ENCODE data around the gene CCDC187. TPM values are rescaled to one million over a fixed set of nuclear protein-coding genes. Genes with fewer than 3 reads are reported as not detected.

CCDC187 gene
- total and polyA plus RNA-seq, 12 donors: 0.02 to 0.07 (median 0.03) TPM; not detected in 8

- peaks cover 4 to 34% (median 23%) of the 10 kb centered on the region in 9 donors for H3K4me1 ChIP-seq
- 95 to 96% methylated on average over 17 of the region's 17 CpGs for WGBS, 2 donors
- intact Hi-C loops (cut with DNase I): no loop called here
- TF ChIP-seq CTCF (IDR thresholded peaks at IDR 0.05): no peak
- H3K9me3 ChIP-seq: no peaks in the 10 kb centered on the region
- no peak overlapping the region for H3K4me3 ChIP-seq
- peaks cover 0 to 21% (median 0%) of the 10 kb centered on the region in 9 donors for H3K36me3 ChIP-seq
- no peak overlapping the region for H3K27ac ChIP-seq
- DNase-seq: no peak
- H3K27me3 ChIP-seq: no peaks in the 10 kb centered on the region
- no peak for ATAC-seq
These were observed 68.7 kb downstream of the CCDC187 start for GRCh38 chr9:136235171-136235570.

GRCh38 chr9:136234597-136234996 lies 69.3 kb downstream of the CCDC187 start:
- DNase-seq: no peak
- ATAC-seq: peak in 2 of 8 donors; percentile 30 to 49
- no peak for TF ChIP-seq CTCF (IDR thresholded peaks at IDR 0.05)
- H3K4me3 ChIP-seq: no peak overlapping the region
- H3K27me3 ChIP-seq: no peaks in the 10 kb centered on the region
- H3K9me3 ChIP-seq: no peaks in the 10 kb centered on the region
- peaks cover 4 to 30% (median 18%) of the 10 kb centered on the region in 9 donors for H3K4me1 ChIP-seq
- no peak overlapping the region for H3K27ac ChIP-seq
- H3K36me3 ChIP-seq: peaks cover 0 to 21% (median 0%) of the 10 kb centered on the region in 9 donors
- intact Hi-C loops (cut with DNase I): no loop called here
- 93 to 96% methylated on average over 20 to 21 of the region's 21 CpGs for WGBS, 2 donors

- intact Hi-C loops (cut with DNase I): no loop called here
- ATAC-seq (no peak), DNase-seq (no peak)
- Histone ChIP-seq H3K27me3 (no peaks in the 10 kb centered on the region), H3K27ac (no peak overlapping the region), H3K36me3 (peaks cover 0 to 21% (median 0%) of the 10 kb centered on the region in 9 donors), H3K9me3 (no peaks in the 10 kb centered on the region), H3K4me1 (peaks cover 2 to 23% (median 11%) of the 10 kb centered on the region in 9 donors), H3K4me3 (no peak overlapping the region)
- WGBS, 2 donors: 90% methylated on average over 14 of the region's 14 CpGs
- no peak for TF ChIP-seq CTCF (IDR thresholded peaks at IDR 0.05)
These were observed 70.0 kb downstream of the CCDC187 start for GRCh38 chr9:136233868-136234267.

GRCh38 chr9:136233411-136233810 lies 70.5 kb downstream of the CCDC187 start:
- H3K27me3 ChIP-seq: no peaks in the 10 kb centered on the region
- intact Hi-C loops (cut with DNase I): no loop called here
- H3K36me3 ChIP-seq: peaks cover 0 to 21% (median 0%) of the 10 kb centered on the region in 9 donors
- ATAC-seq (no peak), DNase-seq (no peak)
- WGBS, 2 donors: 76 to 77% methylated on average over 15 of the region's 15 CpGs
- TF ChIP-seq CTCF (IDR thresholded peaks at IDR 0.05): no peak
- H3K27ac ChIP-seq: no peak overlapping the region
- H3K4me3 ChIP-seq: no peak overlapping the region
- H3K4me1 ChIP-seq: peaks cover 0 to 18% (median 6%) of the 10 kb centered on the region in 9 donors
- no peaks in the 10 kb centered on the region for H3K9me3 ChIP-seq

All from heart right ventricle (tissue), 16 donors.